NCI-H446 treated with DMSO at 0.1 percent for 48 hours (cell line): ENCODE data around the gene MOB3C.
"Not testable (repeated sequence)": the region's sequence is repeated elsewhere in the genome, so short reads cannot be mapped to it uniquely, and the experiment has no call there.

Experiments used
- DNase-seq: peaks from one replicate; lab custom pipeline; 2025; lab: John Stamatoyannopoulos, UW

The MOB3C gene

GRCh38 chr1:46616277-46617107, at the start of gene MOB3C:
MOB3C (minus strand) TSS chr1:46616811; CDS start chr1:46613321, 3,490 bp downstream.
- no peak for DNase-seq

DNA sequence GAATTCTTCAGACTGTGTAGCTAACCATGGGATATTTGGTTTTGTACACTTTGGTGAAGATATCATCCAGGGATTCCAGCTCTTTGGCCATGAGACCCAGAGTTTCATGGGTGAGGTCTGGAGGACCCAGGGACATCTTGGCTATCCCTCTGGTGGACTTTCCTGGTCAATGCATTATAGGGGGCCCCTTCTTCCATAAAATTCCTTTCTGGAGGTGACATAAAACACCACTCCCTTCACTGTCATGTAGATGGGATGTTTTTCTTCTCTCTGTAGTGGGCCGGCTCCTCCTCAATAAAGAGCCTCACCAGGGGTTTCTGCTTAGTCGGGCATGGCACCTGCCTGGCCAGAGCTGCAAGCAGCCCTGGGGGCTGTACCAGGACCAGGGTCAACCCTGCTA, 49.4 kb upstream of the MOB3C start:
- no peak for DNase-seq

DNA sequence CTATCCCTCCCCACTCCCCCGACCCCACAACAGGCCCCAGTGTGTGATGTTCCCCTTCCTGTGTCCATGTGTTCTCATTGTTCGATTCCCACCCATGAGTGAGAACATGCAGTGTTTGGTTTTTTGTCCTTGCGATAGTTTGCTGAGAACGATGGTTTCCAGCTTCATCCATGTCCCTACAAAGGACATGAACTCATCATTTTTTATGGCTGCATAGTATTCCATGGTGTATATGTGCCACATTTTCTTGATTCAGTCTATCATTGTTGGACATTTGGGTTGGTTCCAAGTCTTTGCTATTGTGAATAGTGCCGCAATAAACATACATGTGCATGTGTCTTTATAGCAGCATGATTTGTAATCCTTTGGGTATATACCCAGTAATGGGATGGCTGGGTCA, 46.3 kb upstream of the MOB3C start:
- not testable (repeated sequence) for DNase-seq

DNA sequence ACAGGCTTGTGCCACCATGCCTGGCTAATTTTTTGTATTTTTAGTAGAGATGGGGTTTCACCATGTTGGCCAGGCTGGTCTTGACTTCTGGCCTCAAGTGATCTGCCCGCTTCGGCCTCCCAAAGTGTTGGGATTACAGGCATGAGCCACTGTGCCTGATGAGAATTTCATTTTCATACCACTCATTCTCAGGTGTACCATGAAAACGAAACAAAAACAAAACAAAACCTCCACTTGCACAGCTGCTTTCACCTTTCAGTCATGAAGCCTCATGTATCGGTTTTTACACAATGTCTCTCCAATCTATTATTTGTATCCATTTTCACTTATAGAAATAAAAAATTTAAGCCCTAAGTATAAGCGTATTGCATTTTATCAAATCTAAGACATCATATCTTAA, 43.5 kb upstream of the MOB3C start:
- DNase-seq, result not testable (repeated sequence)

DNA sequence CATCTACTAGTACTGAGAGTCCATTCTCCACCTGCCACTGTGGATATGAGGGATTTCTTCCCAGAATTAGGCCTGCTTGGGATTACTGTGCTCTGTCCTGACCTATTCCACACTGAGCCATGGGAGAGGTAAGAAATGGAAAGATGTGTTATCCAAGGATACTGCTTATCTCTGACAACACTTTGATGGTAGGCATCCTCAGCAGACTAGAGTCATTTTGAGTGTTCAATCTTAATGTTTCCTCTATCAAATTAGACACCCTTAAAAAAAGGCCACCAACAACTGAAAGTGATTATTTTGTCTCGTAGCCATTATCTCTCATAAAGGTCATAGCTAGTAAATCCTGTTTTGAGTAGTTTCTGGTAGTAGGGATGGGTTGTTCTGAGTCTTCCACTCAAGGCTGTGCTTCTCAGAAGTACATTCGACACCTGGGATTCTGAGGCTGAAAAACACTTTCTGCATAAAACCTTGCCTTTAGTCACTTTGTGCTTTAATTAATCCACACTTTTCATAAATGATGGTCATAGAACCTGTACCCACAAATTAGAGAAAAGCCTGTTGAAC, 42.8 kb upstream of the MOB3C start:
- DNase-seq, result no peak

DNA sequence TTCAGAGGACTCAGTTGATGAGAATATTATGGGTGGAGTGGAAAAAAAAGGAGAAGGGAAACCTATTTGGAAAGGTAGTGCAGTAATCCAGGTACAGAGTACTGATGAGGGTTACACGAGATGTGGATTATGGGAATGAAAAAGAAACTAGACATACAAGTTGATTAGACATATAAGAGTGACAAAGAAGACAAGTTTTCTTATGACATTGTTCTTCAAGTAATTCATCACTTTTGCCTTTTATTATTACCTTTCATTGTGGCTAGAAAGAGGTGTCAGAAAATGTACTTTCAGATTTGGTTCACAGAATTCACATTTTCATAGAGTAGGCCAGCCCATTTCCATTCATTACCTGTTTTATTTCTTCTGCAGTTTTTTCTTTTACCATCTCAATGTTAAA, 41.2 kb upstream of the MOB3C start:
- DNase-seq, result no peak

DNA sequence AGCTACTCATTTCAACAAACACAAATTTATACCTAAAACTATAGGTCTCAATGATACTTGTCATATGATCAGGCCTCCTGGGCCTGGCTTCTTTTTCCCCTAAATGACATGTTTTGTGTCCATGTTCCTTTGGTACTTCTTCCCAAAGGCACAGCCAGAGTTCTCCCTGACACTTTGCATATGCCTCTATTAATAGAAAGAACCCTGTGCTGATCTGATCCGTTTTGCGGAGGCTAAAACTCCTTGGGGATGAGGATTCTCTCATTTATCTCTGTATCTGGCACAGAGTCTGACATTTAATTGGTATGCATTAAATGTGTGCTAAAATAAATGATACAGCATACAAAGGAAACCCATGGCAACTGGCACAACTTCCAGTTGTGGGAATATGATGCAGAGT, 40.0 kb upstream of the MOB3C start:
- DNase-seq, result peak; percentile 72

GRCh38 chr1:46655848-46656247, 39.2 kb upstream of the MOB3C start:
- no peak for DNase-seq

DNA sequence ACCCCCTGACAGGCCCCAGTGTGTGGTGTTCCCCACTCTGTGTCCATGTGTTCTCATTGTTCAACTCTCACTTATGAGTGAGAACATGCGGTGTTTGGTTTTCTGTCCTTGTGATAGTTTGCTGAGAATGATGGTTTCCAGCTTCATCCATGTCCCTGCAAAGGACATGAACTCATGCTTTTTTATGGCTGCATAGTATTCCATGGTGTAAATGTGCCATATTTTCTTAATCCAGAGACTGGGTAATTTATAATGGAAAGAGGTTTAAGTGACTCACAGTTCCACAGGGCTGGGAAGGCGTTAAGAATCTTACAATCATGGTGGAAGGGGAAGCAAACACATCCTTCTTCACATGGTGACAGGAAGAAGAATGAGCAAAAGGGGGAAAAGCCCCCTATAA, 38.1 kb upstream of the MOB3C start:
- DNase-seq, result not testable (repeated sequence)

GRCh38 chr1:46654012-46654411, 37.4 kb upstream of the MOB3C start:
- DNase-seq, result no peak

DNA sequence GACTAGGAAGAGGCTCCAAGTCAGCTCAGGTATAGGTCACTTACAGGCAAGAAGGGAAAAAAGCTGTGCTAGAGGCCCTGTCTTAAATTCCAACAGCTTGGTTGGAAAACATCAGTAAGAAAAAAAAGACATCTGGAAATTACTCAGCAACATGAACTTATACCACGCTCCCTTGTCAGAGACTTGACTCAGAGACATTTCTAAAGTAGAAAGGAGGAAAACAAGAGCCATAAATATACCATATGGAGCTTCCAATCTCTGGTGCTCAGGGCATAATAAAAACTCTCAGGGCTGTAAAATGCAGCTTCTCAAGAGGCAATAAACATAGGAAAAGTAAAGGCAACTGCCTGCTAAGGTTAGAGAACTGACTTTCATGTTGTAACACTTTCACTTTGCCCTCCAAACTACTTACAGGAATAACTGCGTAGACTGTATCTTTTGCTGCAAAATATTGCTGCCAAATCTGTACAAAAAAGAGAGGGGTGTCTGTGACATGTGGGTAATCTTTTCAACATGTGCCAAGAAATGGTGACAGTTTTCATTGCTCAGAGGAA, 36.9 kb upstream of the MOB3C start:
- DNase-seq, result no peak

- no peak for DNase-seq
Observed at GRCh38 chr1:46652321-46653100, 35.9 kb upstream of the MOB3C start.

DNA sequence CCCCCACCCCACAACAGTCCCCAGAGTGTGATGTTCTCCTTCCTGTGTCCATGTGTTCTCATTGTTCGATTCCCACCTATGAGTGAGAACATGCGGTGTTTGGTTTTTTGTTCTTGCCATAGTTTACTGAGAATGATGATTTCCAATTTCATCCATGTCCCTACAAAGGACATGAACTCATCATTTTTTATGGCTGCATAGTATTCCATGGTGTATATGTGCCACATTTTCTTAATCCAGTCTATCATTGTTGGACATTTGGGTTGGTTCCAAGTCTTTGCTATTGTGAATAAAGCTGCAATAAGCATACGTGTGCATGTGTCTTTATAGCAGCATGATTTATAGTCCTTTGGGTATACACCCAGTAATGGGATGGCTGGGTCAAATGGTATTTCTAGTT, 34.5 kb upstream of the MOB3C start:
- not testable (repeated sequence) for DNase-seq

DNA sequence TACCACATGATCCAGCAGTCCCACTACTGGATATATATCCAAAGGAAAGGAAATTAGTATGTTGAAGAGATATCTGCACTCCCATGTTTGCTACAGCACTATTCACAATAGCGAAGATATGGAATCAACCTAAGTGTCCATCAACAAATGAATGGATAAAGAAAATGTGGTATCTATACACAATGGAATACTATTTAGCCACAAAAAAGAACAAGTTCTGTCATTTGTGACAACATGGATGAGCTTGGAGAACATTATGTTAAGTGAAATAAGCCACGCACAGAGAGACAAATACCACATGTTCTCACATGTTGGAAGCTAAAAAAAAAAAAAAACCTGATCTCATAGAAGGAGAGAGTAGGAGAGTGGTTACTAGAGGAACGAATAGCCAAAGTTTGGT, 33.9 kb upstream of the MOB3C start:
- DNase-seq, result no peak

- DNase-seq, result no peak
Observed at GRCh38 chr1:46649764-46650163, 33.2 kb upstream of the MOB3C start.

GRCh38 chr1:46647611-46648010, 31.0 kb upstream of the MOB3C start:
- no peak for DNase-seq

DNA sequence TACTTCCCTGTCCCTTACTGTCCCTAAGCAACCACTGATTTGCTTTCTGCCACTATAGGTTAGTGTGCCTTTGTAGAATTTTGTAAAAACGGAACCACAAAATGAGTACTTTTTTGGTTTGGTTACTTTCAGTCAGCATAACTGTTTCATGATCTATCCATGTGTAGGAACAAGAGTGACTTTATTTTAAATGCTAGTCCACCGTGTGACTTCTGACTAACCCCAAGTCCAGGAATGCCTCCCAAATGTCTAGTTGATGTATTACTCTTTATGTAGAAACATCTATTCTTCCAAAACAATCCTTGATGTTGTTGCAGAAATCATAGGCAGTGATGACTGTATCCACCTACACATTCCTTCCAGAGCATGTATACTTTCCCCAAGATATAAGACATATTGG, 30.2 kb upstream of the MOB3C start:
- no peak for DNase-seq

DNA sequence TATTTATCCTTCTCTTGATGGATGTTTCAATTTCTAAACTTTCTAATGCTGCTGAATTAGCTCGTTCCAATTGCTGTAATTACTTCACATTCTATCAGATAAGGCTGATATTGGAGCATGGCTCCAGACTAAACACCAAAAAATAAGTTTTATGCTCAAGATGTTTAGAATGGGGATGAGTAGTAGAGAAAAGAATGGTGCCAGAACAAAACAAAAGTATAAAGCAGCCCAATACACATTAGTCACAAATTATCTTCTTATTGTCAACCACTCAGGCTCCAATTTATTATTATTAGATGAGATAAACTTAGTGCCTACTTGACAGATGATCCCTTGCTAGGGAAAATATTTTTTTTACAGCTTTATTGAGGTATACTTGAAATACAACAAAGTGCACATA, 29.7 kb upstream of the MOB3C start:
- DNase-seq, result no peak

DNA sequence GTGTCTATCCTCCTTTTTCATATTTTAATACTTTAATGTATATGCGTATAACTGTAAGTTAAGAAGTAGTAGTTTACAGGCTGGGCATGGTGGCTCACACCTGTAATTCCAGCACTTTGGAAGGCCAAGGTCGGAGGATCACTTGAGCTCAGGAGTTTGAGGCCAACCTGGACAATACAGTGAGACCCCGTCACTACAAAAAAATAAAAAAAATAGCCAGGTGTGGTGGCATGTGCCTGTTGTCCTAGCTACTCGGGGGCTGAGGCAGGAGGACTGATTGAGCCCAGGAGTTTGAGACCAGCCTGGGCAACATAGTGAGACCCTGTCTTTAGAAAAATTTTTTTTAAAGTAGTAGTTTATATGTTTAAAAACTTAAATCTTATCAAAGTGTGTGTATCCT, 29.2 kb upstream of the MOB3C start:
- no peak for DNase-seq

DNA sequence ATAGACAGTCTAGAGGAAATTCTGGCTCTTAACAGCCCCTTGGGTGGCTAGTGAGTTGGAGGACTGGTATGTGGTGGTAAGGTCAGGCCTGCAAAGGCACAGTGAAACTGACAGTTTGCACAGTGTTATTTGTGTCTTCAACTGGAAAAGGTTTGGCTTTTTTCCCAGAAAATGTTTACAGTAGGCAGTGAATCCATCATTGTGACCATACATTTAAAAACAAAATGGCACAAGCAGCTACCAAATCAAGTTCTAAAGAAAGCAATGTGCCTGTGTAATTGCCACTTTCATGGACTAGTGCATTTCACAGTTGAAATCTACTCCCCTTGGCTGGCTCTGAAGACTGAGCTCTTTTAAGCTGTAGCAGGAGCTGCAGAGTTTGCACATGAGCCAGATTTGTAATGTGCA, 26.8 kb upstream of the MOB3C start:
- peak; percentile 99 for DNase-seq

DNA sequence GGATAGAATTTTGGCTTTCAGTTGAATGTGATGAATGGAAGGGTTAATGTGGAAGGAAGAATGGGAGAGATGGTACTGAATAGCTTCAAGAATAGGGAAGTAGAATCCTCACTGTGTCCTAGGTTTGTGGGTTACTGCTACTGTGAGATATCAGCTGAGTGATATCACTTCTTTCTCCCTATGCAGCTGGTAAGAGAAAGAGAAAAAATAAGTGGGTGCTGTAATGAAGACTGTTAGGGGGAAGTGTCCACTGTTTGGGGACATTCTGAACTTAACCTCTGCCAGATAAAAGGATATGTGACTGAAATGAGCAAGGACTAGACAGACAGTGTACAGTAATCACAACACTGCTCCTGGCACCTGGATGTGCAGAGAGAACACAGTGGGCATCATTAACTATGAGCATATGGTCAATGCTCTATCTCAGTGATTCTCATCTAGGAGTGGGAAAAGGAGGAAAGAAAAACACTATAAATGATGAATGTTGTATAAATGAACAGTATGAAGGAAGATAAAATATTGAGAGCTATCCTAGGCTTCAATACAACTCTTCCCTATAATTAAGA, 25.6 kb upstream of the MOB3C start:
- DNase-seq, result no peak

GRCh38 chr1:46639547-46639946, 22.9 kb upstream of the MOB3C start:
- DNase-seq, result no peak
